GM21528 (cell line): ENCODE measurements around the gene EMD.
A peak's percentile ranks its signal among the peaks of the same experiment; 100 is the strongest.
"Not testable (repeated sequence)": the region's sequence is repeated elsewhere in the genome, so short reads cannot be mapped to it uniquely, and the experiment has no call there.

Source experiments
- ATAC-seq: cut with Tn5 transposase; IDR thresholded peaks from one replicate; pipeline ENCODE4 v1.9.1; 2021; ENCODE audit warnings: mild to moderate bottlenecking, moderate library complexity; ENCODE audit not compliant: unreplicated experiment, low FRiP score

EMD gene

GRCh38 chrX:154389812-154390747 is 11.0 kb downstream of the EMD start:
- peak; percentile 77 for ATAC-seq

GRCh38 chrX:154396363-154396762 is 17.3 kb downstream of the EMD start:
- ATAC-seq, result not testable (repeated sequence)

- peak; percentile 56 for ATAC-seq
These were observed 18.1 kb downstream of the EMD start for GRCh38 chrX:154396973-154397887.

GRCh38 chrX:154397888-154398667 is 19.0 kb downstream of the EMD start, which contains the start of gene RPL10:
TSS of gene RPL10 (plus strand) at chrX:154398377. CDS start at chrX:154398520, 143 bp downstream.
- peak; percentile 81 for ATAC-seq

- peak; percentile 29 for ATAC-seq
These were observed 19.8 kb downstream of the EMD start for GRCh38 chrX:154398668-154399526.

- ATAC-seq, result no peak
These were observed 20.7 kb downstream of the EMD start for GRCh38 chrX:154399527-154400368.

- not testable (repeated sequence) for ATAC-seq
These were observed 21.3 kb downstream of the EMD start for GRCh38 chrX:154400369-154400817.

- ATAC-seq, result no peak
These were observed 22.1 kb downstream of the EMD start for GRCh38 chrX:154401045-154401799.

- ATAC-seq, result no peak
These were observed 23.0 kb downstream of the EMD start for GRCh38 chrX:154401918-154402621.

GRCh38 chrX:154402622-154403127 is 23.6 kb downstream of the EMD start:
- no peak for ATAC-seq

GRCh38 chrX:154403192-154403591 is 24.1 kb downstream of the EMD start:
- no peak for ATAC-seq

- no peak for ATAC-seq
These were observed 24.8 kb downstream of the EMD start for GRCh38 chrX:154403858-154404257.

- ATAC-seq, result no peak
These were observed 25.6 kb downstream of the EMD start for GRCh38 chrX:154404625-154405192.

GRCh38 chrX:154408659-154409221 is 29.6 kb downstream of the EMD start:
- no peak for ATAC-seq

GRCh38 chrX:154409222-154409871 is 30.3 kb downstream of the EMD start, which contains the start of gene DNASE1L1:
TSS of gene DNASE1L1 (minus strand) at chrX:154409254. CDS start at chrX:154405568, 3,686 bp downstream.
- no peak for ATAC-seq

- peak; percentile 46 for ATAC-seq
These were observed 32.9 kb downstream of the EMD start for GRCh38 chrX:154411981-154412340.
